ENCODE data around the gene SCT. TPM values are rescaled to one million over a fixed set of nuclear protein-coding genes. Genes with fewer than 3 reads are reported as not detected.

Gene SCT
- total and polyA plus RNA-seq, 4 donors = not detected

- DNase-seq (ENCODE audit: low spot score) = no peak
- peaks cover 0 to 32% (median 20%) of the 10 kb centered on the region in 4 donors for H3K4me1 ChIP-seq (ENCODE audit: control insufficient read depth in 4 of 4, insufficient read depth in 4 of 4, low read length in 3 of 4)
- H3K27ac ChIP-seq (ENCODE audit: low read depth in 1 of 2, low read length in 2 of 2) = no peak overlapping the region
- H3K9ac ChIP-seq (ENCODE audit: low read depth in 1 of 2, low read length in 2 of 2) = no peak overlapping the region
- TF ChIP-seq NR2F2 (IDR thresholded peaks at IDR 0.05) (no peak), MAX (IDR thresholded peaks at IDR 0.05) (no peak), EGR1 (IDR thresholded peaks at IDR 0.05; ENCODE audit: low read depth in 2 of 2) (no peak), HNF4G (IDR thresholded peaks at IDR 0.05) (no peak), RXRA (IDR thresholded peaks at IDR 0.05) (no peak), FOXA2 (IDR thresholded peaks at IDR 0.05) (no peak), CTCF (IDR thresholded peaks at IDR 0.05; ENCODE audit: low read depth, low read length, missing input control) (no peak), TAF1 (conservative IDR thresholded peaks at IDR 0.05) (no peak), ZBTB33 (IDR thresholded peaks at IDR 0.05) (no peak), RAD21 (IDR thresholded peaks at IDR 0.05) (no peak)
- H3K4me3 ChIP-seq (ENCODE audit: low read depth in 1 of 3, low read length in 3 of 3) = no peak overlapping the region
- no peaks in the 10 kb centered on the region for H3K27me3 ChIP-seq (ENCODE audit: control insufficient read depth in 4 of 4, insufficient read depth in 4 of 4, low read length in 3 of 4)
- no peaks in the 10 kb centered on the region for H3K9me3 ChIP-seq (ENCODE audit: control insufficient read depth in 4 of 4, low read length in 3 of 4)
- peaks cover 0 to 5% (median 3%) of the 10 kb centered on the region in 4 donors for H3K36me3 ChIP-seq (ENCODE audit: control insufficient read depth in 4 of 4, insufficient read depth in 3 of 4, low read depth in 1 of 4, low read length in 3 of 4)
- 96% methylated on average over 24 of the region's 24 CpGs for WGBS
Measured at GRCh38 chr11:618856-619627, 7.9 kb downstream of the SCT start.

- Histone ChIP-seq H3K9ac (ENCODE audit: low read depth in 1 of 2, low read length in 2 of 2) (no peak overlapping the region), H3K4me3 (ENCODE audit: low read depth in 1 of 3, low read length in 3 of 3) (no peak overlapping the region), H3K27me3 (ENCODE audit: control insufficient read depth in 4 of 4, insufficient read depth in 4 of 4, low read length in 3 of 4) (no peaks in the 10 kb centered on the region), H3K36me3 (ENCODE audit: control insufficient read depth in 4 of 4, insufficient read depth in 3 of 4, low read depth in 1 of 4, low read length in 3 of 4) (peaks cover 0 to 7% (median 4%) of the 10 kb centered on the region in 4 donors), H3K4me1 (ENCODE audit: control insufficient read depth in 4 of 4, insufficient read depth in 4 of 4, low read length in 3 of 4) (peaks cover 3 to 34% (median 24%) of the 10 kb centered on the region in 4 donors), H3K9me3 (ENCODE audit: control insufficient read depth in 4 of 4, low read length in 3 of 4) (no peaks in the 10 kb centered on the region), H3K27ac (ENCODE audit: low read depth in 1 of 2, low read length in 2 of 2) (no peak overlapping the region)
- TF ChIP-seq RAD21 (IDR thresholded peaks at IDR 0.05) (no peak), YY1 (IDR thresholded peaks at IDR 0.05) (no peak)
- 88% methylated on average over 25 of the region's 25 CpGs for WGBS
- DNase-seq (ENCODE audit: low spot score) = no peak
Measured at GRCh38 chr11:617912-618682, 8.9 kb downstream of the SCT start.
